Activated T-cell treated with anti-CD3 and anti-CD28 coated beads, Interleukin-2, amount 50 U/mL, for 4 hours (primary cell): ENCODE results near the gene C2orf76. TPM values are rescaled to one million over a fixed set of nuclear protein-coding genes. Genes with fewer than 3 reads are reported as not detected.

Experiments used
- ATAC-seq, 2 donors: fragments of 200-7000 bp; cut with Tn5 transposase; one replicate each; pipeline ENCODE4 v1.10.0; 2021
- DNase-seq: peaks from one replicate; pipeline ENCODE4 v3.0.0-alpha.2; 2020
- H3K27me3 Mint-ChIP-seq: one replicate; pipeline ENCODE4 v1.8.0; 2021; ENCODE audit warnings: low read depth, mixed read lengths
- H3K36me3 Mint-ChIP-seq: one replicate; pipeline ENCODE4 v1.8.0; 2022; ENCODE audit warnings: mixed read lengths; ENCODE audit not compliant: insufficient read depth
- H3K4me1 Mint-ChIP-seq: one replicate; pipeline ENCODE4 v1.8.0; 2021; ENCODE audit warnings: low read depth, mixed read lengths
- H3K4me3 Mint-ChIP-seq: one replicate; pipeline ENCODE4 v1.8.0; 2021; ENCODE audit warnings: mild to moderate bottlenecking, moderate library complexity, mixed read lengths
- H3K9me3 Mint-ChIP-seq: one replicate; pipeline ENCODE4 v1.8.0; 2021; ENCODE audit warnings: mixed read lengths
- total RNA-seq, 3 donors: library from RNA; stranded (reverse); gene quantifications; one replicate each; pipeline ENCODE4 v1.2.1, GENCODE V29; 2021

C2orf76 gene
- total RNA-seq, 3 donors from 2014 or later: 10.7 to 12.6 (median 10.9) TPM

- ATAC-seq: no peak
- no peak overlapping the region for H3K4me3 Mint-ChIP-seq
- DNase-seq: no peak
- no peaks in the 10 kb centered on the region for H3K36me3 Mint-ChIP-seq
- no peaks in the 10 kb centered on the region for H3K9me3 Mint-ChIP-seq
- H3K27me3 Mint-ChIP-seq: peaks cover 7% of the 10 kb centered on the region
- H3K4me1 Mint-ChIP-seq: no peaks in the 10 kb centered on the region
Measured at GRCh38 chr2:119263656-119264055, 103.0 kb downstream of the C2orf76 start.

GRCh38 chr2:119263025-119263424 lies 103.6 kb downstream of the C2orf76 start:
- Mint-ChIP-seq H3K4me3 (no peak overlapping the region), H3K4me1 (no peaks in the 10 kb centered on the region), H3K27me3 (peaks cover 7% of the 10 kb centered on the region), H3K9me3 (no peaks in the 10 kb centered on the region), H3K36me3 (no peaks in the 10 kb centered on the region)
- no peak for ATAC-seq
- no peak for DNase-seq

GRCh38 chr2:119261493-119262225 lies 105.0 kb downstream of the C2orf76 start:
- no peaks in the 10 kb centered on the region for H3K36me3 Mint-ChIP-seq
- no peaks in the 10 kb centered on the region for H3K9me3 Mint-ChIP-seq
- DNase-seq: no peak
- ATAC-seq: no peak
- H3K4me3 Mint-ChIP-seq: no peak overlapping the region
- H3K4me1 Mint-ChIP-seq: no peaks in the 10 kb centered on the region
- peaks cover 7% of the 10 kb centered on the region for H3K27me3 Mint-ChIP-seq

- no peaks in the 10 kb centered on the region for H3K4me1 Mint-ChIP-seq
- no peak overlapping the region for H3K4me3 Mint-ChIP-seq
- DNase-seq (no peak), ATAC-seq (no peak)
- no peaks in the 10 kb centered on the region for H3K36me3 Mint-ChIP-seq
- H3K9me3 Mint-ChIP-seq: no peaks in the 10 kb centered on the region
- H3K27me3 Mint-ChIP-seq: peaks cover 7% of the 10 kb centered on the region
Measured at GRCh38 chr2:119260646-119261492, 105.8 kb downstream of the C2orf76 start.

- Mint-ChIP-seq H3K4me1 (no peaks in the 10 kb centered on the region), H3K27me3 (peaks cover 7% of the 10 kb centered on the region), H3K9me3 (no peaks in the 10 kb centered on the region), H3K36me3 (no peaks in the 10 kb centered on the region), H3K4me3 (no peak overlapping the region)
- no peak for ATAC-seq
- DNase-seq: no peak
Measured at GRCh38 chr2:119259296-119259860, 107.3 kb downstream of the C2orf76 start.

- no peaks in the 10 kb centered on the region for H3K36me3 Mint-ChIP-seq
- no peak for DNase-seq
- H3K4me3 Mint-ChIP-seq: no peak overlapping the region
- no peak for ATAC-seq
- H3K9me3 Mint-ChIP-seq: no peaks in the 10 kb centered on the region
- H3K4me1 Mint-ChIP-seq: no peaks in the 10 kb centered on the region
- no peaks in the 10 kb centered on the region for H3K27me3 Mint-ChIP-seq
Measured at GRCh38 chr2:119257198-119257597, 109.4 kb downstream of the C2orf76 start.

GRCh38 chr2:119256582-119256921 lies 110.1 kb downstream of the C2orf76 start:
- Mint-ChIP-seq H3K4me3 (no peak overlapping the region), H3K4me1 (no peaks in the 10 kb centered on the region), H3K36me3 (no peaks in the 10 kb centered on the region), H3K9me3 (no peaks in the 10 kb centered on the region), H3K27me3 (no peaks in the 10 kb centered on the region)
- DNase-seq (no peak), ATAC-seq (no peak)

- H3K9me3 Mint-ChIP-seq: no peaks in the 10 kb centered on the region
- H3K4me3 Mint-ChIP-seq: no peak overlapping the region
- no peak for DNase-seq
- no peaks in the 10 kb centered on the region for H3K27me3 Mint-ChIP-seq
- H3K36me3 Mint-ChIP-seq: no peaks in the 10 kb centered on the region
- no peaks in the 10 kb centered on the region for H3K4me1 Mint-ChIP-seq
- no peak for ATAC-seq
Measured at GRCh38 chr2:119255760-119256581, 110.7 kb downstream of the C2orf76 start.

GRCh38 chr2:119254601-119255080 lies 112.0 kb downstream of the C2orf76 start:
- no peaks in the 10 kb centered on the region for H3K27me3 Mint-ChIP-seq
- H3K4me1 Mint-ChIP-seq: no peaks in the 10 kb centered on the region
- H3K9me3 Mint-ChIP-seq: no peaks in the 10 kb centered on the region
- ATAC-seq (no peak), DNase-seq (no peak)
- H3K4me3 Mint-ChIP-seq: no peak overlapping the region
- no peaks in the 10 kb centered on the region for H3K36me3 Mint-ChIP-seq

- no peak overlapping the region for H3K4me3 Mint-ChIP-seq
- H3K4me1 Mint-ChIP-seq: no peaks in the 10 kb centered on the region
- no peaks in the 10 kb centered on the region for H3K9me3 Mint-ChIP-seq
- no peaks in the 10 kb centered on the region for H3K36me3 Mint-ChIP-seq
- no peak for DNase-seq
- no peak for ATAC-seq
- H3K27me3 Mint-ChIP-seq: no peaks in the 10 kb centered on the region
Measured at GRCh38 chr2:119253760-119254600, 112.7 kb downstream of the C2orf76 start.

- Mint-ChIP-seq H3K9me3 (no peaks in the 10 kb centered on the region), H3K4me1 (no peaks in the 10 kb centered on the region), H3K36me3 (no peaks in the 10 kb centered on the region), H3K4me3 (no peak overlapping the region), H3K27me3 (no peaks in the 10 kb centered on the region)
- DNase-seq (no peak), ATAC-seq (no peak)
Measured at GRCh38 chr2:119253114-119253702, 113.4 kb downstream of the C2orf76 start.
